ENCODE results near the gene CLSTN2. TPM values are rescaled to one million over a fixed set of nuclear protein-coding genes. Genes with fewer than 3 reads are reported as not detected.

CLSTN2 gene
- total RNA-seq, 1 experiment from 2014 or later: 0.02 TPM

DNA sequence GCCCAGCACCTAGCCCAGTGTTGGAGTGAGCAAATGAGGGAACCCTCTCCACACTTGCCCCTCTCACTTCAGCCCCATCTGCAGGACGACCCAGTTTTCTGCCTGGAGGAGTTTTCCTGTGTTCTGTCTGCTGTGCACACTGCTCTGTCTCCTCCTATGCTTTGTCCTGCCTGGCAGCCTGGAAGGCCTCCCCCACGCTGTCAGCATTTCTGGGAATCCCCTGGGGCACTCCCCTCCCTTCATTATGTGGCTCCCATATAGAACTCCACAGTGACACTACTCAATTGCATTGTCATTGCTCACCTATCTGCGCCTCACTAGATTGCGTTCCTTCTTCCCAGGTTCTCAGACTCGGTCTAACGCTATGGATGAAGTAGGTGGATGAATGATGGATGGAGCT, 13.9 kb downstream of the CLSTN2 start (continued):
- TF ChIP-seq REST (IDR thresholded peaks at IDR 0.05; ENCODE audit: low read depth): no peak

DNA sequence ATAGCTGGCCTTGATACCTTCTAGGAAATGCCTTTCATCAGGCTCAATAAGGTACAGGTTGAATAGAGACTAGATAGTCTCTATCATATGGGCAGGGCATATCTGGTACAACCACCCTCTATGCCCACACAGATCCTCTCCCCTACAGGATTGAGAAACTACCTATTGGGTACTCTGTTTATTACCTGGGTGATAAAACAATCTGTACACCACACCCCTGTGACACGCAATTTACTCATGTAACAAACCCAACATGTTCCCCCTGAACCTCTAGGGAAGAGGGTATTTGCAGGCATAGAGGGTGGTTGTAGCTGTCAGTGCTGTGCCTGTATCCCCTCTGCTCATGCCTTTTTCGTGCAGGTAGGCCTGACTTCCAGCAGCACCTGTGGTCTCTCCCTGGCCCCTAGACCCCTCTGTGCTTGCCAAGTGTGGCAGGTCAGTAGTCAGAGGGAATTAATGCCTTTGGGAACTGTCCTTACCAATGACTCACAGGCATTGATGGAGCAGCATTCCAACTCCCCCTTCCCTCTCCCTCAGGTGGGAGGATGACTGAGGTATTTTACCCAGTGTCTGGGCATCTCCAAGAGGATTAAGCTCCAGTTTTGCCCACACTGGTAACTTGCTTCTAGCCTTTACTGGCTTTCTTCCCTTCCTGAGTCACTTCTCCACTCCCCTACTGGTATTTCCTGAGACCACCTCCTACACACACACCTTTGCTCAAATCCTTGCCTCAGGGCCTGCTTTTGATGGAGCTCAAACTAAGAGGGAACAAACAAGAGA, 18.3 kb downstream of the CLSTN2 start:
- DNase-seq (ENCODE audit: low read depth, low spot score): no peak

More for the DNA sequence above, 18.3 kb downstream of the CLSTN2 start:
- Histone ChIP-seq H3K4me3 (replicated peaks in 1 of 2; ENCODE audit: low read depth in 1 of 2, low read length in 2 of 2) (no peak overlapping the region), H3K4me1 (ENCODE audit: control insufficient read depth in 1 of 2, insufficient read depth in 2 of 2, low read length in 2 of 2) (no peaks in the 10 kb centered on the region; a peak in 1 of 4 replicates), H3K79me2 (ENCODE audit: insufficient read depth, low read length) (no peaks in the 10 kb centered on the region), H2AFZ (ENCODE audit: low read depth, low read length, poor library complexity, severe bottlenecking) (no peak overlapping the region), H3K9ac (ENCODE audit: low read length) (no peak overlapping the region), H3K36me3 (ENCODE audit: control insufficient read depth in 1 of 2, insufficient read depth in 2 of 2, low read length in 2 of 2) (no peaks in the 10 kb centered on the region), H3K27me3 (ENCODE audit: insufficient read depth, low read length) (peaks cover 78% of the 10 kb centered on the region), H3K9me2 (ENCODE audit: insufficient read depth) (no peaks in the 10 kb centered on the region), H3K9me3 (ENCODE audit: control insufficient read depth in 1 of 2, insufficient read depth in 1 of 2, low read depth in 1 of 2, low read length in 2 of 2) (no peaks in the 10 kb centered on the region), H4K20me1 (ENCODE audit: insufficient read depth) (no peaks in the 10 kb centered on the region), H3K4me2 (ENCODE audit: low read length) (no peak overlapping the region), H3K27ac (ENCODE audit: low read depth, low read length) (no peak overlapping the region)
- CTCF ChIA-PET: no interaction called here
- POLR2A ChIA-PET: no interaction called here
- TF ChIP-seq POLR2A (IDR thresholded peaks at IDR 0.05; ENCODE audit: borderline replicate concordance, extremely low read depth, insufficient read depth, insufficient read length) (no peak), SRF (IDR thresholded peaks at IDR 0.05; ENCODE audit: low read depth) (no peak), SIN3A (IDR thresholded peaks at IDR 0.05; ENCODE audit: low read depth) (no peak), RAD21 (IDR thresholded peaks at IDR 0.05; ENCODE audit: low read depth) (no peak), CBX3 (IDR thresholded peaks at IDR 0.05; ENCODE audit: low read depth) (no peak), SP1 (IDR thresholded peaks at IDR 0.05; ENCODE audit: low read depth) (no peak), ZFX (IDR thresholded peaks at IDR 0.05) (no peak), ZBTB33 (IDR thresholded peaks at IDR 0.05; ENCODE audit: extremely low read depth, insufficient replicate concordance, low read length) (no peak)
- 0 out of 2 replicates have a peak, but pooled peaks have one; percentile 22 for ATAC-seq
- no TSS peak for BruUV-seq (replicated peaks)
- RAD21 ChIA-PET (ENCODE audit: low non-redundant PET in 1 of 2, low total read pairs in 2 of 2, uncharacterized antibody in 2 of 2, unreplicated experiment in 2 of 2): no interaction called here
- intact Hi-C loops (cut with micrococcal nuclease): no loop called here

Data from HCT116 (cell line).